GM10847 (cell line): Measurements from ENCODE around the gene AKAP8.

Experiments used
- POLR2A ChIP-seq: IDR thresholded peaks from 2 replicates; pipeline ENCODE4 v1.6.1; 2011; ENCODE audit not compliant: insufficient read length; ENCODE audit errors: extremely low read depth

The AKAP8 gene

DNA sequence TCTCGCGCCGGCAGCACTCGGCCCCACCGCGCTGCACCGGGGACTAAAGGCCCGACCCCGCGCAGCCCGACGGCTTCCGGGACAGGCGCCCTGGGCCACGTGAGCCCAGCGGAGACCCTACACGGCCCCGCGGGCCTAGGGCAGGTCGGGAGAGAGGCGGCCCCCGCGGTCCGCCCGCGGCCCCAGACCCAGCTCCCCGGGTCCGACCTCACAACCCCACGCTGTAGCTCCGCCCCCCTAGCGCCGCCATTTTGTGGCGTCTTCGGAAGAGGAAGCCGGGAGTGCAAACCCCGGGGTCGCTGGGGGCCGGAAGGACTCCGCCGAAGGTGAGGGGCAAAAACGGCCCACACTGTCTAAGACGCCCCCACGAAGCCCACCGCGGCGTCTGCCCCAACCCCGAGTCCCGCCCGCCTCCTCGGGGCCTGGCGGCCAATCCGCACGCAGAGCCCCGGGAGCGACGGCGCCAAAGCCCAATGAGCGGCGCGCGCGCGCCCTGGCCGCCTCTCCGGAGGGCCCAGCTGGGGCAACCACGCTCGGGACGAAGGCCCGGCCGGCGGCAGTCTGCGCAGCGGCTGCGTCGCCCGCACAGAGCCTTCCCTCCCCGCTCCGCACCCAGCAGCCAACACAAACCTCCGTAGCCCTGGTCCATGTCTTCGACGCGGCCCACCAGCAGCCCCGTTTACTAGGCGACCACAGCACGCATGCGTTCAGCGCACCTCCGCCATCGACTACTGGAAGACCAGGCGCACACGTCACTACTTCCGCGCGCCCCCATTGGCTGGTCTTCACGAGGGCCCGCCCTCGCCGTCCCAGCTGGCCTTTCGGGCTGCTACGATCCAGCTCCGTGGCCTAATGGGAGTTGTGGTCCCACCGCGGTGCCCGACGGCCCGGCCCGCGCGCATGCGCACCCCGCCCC lies at the start of gene AKAP8:
AKAP8 (minus strand) TSS at position 705 of the 916 bp plus-strand sequence; CDS start at position 649, 56 bp downstream.
- peak; percentile 45 for TF ChIP-seq POLR2A

DNA sequence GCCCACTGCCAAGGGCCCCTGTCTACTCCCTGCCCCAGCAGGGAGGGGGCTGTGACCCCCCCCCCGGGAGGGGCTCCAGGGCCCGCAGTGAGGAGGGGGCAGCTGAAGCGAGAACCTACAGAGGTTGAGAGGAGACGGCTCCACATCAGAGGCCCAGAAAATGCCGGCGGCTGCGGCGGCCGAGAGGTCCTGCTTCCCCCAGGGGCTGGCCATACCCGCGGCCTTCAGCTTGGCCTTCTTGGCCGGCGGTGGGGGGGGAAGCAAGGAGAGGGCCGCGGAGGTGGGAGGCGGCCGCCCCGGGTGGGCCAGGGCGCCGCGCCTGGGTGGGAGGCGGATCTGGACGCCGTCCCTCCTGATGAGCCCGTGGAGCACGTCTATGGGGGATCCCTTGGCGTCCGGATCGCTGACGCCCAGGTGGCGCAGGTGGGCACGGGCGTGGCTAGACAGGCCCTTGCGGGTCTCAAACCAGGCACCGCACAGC lies 48.4 kb upstream of the AKAP8 start:
- TF ChIP-seq POLR2A: no peak

DNA sequence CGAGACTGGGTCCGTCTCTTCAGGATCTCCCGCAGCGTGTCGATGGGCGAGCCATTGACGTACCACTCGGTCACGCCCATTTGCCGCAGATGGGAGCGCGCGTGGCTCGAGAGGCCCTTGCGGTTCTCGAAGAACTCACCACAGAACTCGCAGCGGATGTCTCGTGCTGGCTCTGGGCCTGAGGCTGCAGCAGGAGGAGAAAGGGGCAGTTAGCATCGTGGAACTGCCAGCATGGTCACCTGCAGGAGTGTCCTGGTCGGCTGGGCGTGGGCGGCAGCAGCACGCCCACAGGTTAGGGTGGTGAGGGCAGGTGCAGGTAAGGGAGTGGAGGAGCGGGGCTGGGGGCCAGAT lies 47.7 kb upstream of the AKAP8 start:
- no peak for TF ChIP-seq POLR2A

- TF ChIP-seq POLR2A: no peak
Measured at GRCh38 chr19:15426485-15427349, 47.1 kb upstream of the AKAP8 start.

DNA sequence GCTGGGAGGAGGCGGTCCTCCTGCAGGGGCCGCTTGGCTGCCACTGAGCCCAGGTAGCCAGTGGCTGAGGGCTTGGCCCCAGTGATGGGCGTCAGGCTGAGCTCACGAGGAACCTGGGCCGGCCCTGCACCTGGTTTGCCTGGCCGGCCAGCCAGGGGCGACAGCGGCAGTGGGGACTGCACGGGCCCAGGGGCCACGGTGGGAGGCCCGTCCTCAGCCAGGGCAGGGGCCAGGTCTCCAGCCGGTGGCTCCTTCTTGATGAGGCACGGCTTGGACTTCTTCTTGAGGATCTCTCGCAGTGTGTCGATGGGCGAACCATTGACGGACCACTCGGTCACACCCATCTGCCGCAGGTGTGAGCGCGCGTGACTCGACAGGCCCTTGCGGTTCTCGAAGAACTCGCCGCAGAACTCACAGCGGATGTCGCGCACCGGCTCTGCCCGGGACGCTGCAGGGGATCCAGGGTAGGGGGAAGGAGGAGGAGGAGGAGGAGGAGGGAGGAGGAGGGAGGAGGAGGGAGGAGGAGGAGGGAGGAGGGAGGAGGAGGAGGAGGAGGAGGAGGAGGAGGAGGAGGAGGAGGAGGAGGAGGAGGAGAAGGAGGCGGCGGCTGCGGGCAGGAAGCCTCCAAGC lies 45.8 kb upstream of the AKAP8 start:
- no peak for TF ChIP-seq POLR2A

DNA sequence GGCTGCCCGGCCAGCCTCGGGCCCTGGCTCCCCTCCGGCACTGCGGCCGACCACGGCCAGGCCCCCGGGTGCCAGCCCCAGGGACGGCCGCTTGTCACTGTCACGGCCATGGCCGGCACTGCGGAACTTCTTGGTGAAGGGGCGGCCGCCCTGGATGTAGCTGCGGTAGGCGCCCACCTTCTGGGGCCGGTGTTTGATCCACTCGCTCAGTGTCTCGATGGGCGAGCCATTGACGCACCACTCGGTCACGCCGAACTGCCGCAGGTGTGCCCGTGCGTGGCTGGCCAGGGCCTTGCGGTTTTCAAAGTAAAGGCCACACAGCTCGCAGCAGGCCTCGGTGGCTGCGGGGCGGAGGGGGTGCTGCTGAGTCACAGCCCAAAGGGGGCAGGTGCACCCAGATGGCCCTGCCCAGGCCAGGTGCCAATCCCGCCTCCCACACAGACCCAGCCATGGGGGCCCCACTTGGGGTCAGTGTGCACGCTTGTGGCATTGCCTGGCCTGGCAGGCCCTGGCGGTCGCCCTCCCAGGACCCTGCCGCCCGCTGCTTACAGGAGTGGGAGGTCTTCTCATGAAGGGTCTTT lies 45.2 kb upstream of the AKAP8 start:
- no peak for TF ChIP-seq POLR2A

DNA sequence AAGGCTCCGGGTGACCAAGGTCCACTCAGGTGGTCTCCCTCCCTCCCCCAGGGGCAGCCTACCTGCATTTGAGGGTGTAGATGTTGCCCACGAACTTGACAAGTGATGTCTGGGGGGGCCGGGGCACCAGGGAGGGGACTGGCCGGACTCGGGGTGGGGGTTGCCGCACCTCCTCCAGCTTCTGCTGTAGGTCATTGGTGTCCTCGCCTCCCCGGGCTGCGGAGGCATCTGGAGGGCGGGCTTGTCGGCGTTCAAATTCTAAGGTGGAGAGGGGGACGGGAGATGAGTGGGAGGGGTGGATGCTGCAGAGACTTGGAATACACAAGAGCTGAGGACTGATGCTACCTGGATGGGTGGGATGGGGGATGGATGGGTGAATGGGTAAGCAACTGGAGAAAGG lies 44.5 kb upstream of the AKAP8 start:
- TF ChIP-seq POLR2A: no peak

DNA sequence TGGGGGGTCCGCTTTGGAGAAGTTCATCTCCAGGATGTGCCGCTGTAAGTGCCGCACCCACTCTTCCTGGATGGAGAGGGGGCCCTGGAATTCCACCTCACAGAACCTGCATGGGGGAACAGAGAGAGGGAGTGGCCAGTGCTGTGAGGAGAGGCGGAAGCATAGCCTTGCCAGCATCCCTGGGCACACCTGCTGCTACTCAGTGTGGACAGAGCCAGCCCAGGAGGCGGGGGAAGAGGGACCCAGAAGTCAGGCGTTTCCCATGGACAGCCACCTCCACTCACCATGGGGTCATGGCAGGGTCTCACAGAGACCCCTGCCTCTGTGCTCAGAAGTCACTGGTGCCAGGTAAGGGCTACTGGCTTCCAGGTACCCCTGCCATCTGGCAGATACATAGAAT lies 43.5 kb upstream of the AKAP8 start:
- TF ChIP-seq POLR2A: no peak

GRCh38 chr19:15422296-15423075 lies 42.9 kb upstream of the AKAP8 start:
- TF ChIP-seq POLR2A: no peak

DNA sequence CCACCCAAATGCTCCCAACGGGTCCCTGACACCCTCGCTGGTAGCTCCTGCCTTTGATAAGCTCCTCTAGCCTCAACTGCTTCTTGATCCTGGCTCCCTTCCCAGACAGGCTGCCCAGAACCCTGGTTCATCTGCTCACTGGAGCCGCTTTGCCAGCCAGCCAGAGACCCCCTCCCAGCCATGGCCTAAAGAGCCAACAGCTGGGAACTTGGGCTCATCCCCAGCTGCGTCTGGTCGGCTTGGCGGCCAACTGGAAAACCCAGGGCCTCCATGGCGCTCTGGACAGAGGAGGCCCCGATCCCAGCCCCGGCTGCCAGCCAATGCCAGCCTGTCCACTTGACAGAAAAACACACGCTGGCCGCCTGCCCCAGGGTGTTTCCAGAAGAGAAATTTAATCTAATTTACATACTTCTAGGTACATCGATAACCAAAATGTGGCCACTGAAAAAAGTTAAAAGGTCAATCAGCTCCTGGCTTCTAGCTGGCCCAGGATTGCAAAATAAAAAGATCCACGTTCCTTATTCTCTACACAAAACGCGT lies 42.2 kb upstream of the AKAP8 start:
- TF ChIP-seq POLR2A: no peak

- no peak for TF ChIP-seq POLR2A
Measured at GRCh38 chr19:15421136-15421695, 41.6 kb upstream of the AKAP8 start.

DNA sequence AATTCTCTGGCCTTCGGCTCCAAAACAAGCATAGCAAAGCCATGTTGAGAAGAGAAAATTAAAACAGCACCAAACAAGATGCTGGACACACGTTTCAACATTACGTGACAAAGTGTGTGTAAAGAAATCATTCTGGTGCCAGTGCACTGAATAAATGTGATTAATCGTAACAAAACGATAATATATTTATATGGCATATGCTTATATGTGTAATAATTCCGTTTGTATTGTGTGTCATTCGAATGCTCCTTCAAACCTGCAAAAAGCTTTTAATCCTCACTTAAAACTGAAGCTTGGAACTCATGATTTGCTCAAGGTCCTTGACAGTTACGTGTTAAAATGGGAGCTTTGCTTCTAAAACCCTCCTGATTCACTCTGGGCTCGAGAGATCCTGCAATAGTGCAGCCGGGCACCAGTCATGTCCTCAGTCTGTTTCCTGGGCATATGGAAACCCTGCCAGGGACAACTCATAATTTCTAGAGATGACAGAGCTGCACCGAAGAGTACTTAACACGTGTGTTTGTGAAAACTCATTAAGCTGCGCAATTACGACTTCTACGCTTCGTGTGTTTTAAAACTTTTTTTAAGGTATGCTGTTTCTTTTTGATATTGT lies 39.9 kb upstream of the AKAP8 start:
- no peak for TF ChIP-seq POLR2A
